Esophagus muscularis mucosa (tissue), 3 donors: ENCODE data around the gene ABCC4.

Experiments used
- CTCF ChIP-seq, 3 experiments: fragments of 200-600 bp in 2 of 3; fragments of 450-650 bp in 1 of 3; sonication (generic) in 2 of 3; IDR thresholded peaks; one replicate each; pipeline ENCODE4 v1.5.1; 2017 to 2019; ENCODE audit warnings: antibody characterized with exemption in 3 of 3, mild to moderate bottlenecking in 2 of 3, moderate library complexity in 1 of 3
- POLR2A ChIP-seq: fragments of 450-650 bp; IDR thresholded peaks from one replicate; pipeline ENCODE4 v1.6.1; 2017; ENCODE audit warnings: antibody characterized with exemption, moderate library complexity, mild to moderate bottlenecking, low read depth

- TF ChIP-seq POLR2A (no peak), CTCF (IDR thresholded peaks at IDR 0.05) (no peak)
Measured at GRCh38 chr13:95117092-95117491, 184.2 kb downstream of the ABCC4 start.
